ENCODE results near the gene GOT2. TPM values are rescaled to one million over a fixed set of nuclear protein-coding genes. Genes with fewer than 3 reads are reported as not detected.

The GOT2 gene
- total and polyA plus RNA-seq, 2 of the 8 experiments (the other 6 are each of a cell fraction or from before 2014, with no cell fraction given), result 62.9 to 223 TPM

GRCh38 chr16:58661199-58661830 lies 72.8 kb downstream of the GOT2 start:
- H2BK120ac ChIP-seq (replicated peaks; ENCODE audit: low read depth, low read length), result no peak overlapping the region
- POLR2A ChIA-PET (ENCODE audit: partially characterized antibody), result interaction anchor here (0.6 to 1.0 kb wide), 2 partner anchors 9 to 33 kb away, joined by 3 to 8 read pairs; no protein-coding TSS in a partner anchor

More at GRCh38 chr16:58661199-58661830, 72.8 kb downstream of the GOT2 start:
- Histone ChIP-seq H2AK5ac (ENCODE audit: low read depth, low read length) (no peak overlapping the region), H3K79me2 (ENCODE audit: control insufficient read depth in 1 of 2, insufficient read depth in 2 of 2, low read length in 2 of 2) (no peaks in the 10 kb centered on the region), H2BK15ac (ENCODE audit: low read length) (no peak overlapping the region), H3K27ac (ENCODE audit: low read depth, low read length) (no peak overlapping the region), H2BK20ac (ENCODE audit: low read length) (no peak overlapping the region), H3K27me3 (replicated peaks in 1 of 4; ENCODE audit: control insufficient read depth in 3 of 4, extremely low read depth in 1 of 4, insufficient read depth in 3 of 4, low read length in 3 of 4) (no peaks in the 10 kb centered on the region), H3K4me2 (ENCODE audit: insufficient read depth in 1 of 2, low read depth in 2 of 2, low read length in 2 of 2) (no peak overlapping the region), H3K18ac (ENCODE audit: extremely low read depth, low read length) (no peak overlapping the region), H3K56ac (replicated peaks; ENCODE audit: insufficient read length, low read depth, low read length) (no peak overlapping the region), H4K8ac (ENCODE audit: extremely low read depth, insufficient read depth, low read length) (no peak overlapping the region), H3K4me3 (ENCODE audit: extremely low read depth in 1 of 4, insufficient read depth in 2 of 4, low read depth in 3 of 4, low read length in 4 of 4) (no peak overlapping the region), H3K36me3 (ENCODE audit: control insufficient read depth in 2 of 4, insufficient read depth in 4 of 4, low read length in 3 of 4) (no peaks in the 10 kb centered on the region), H3K23ac (ENCODE audit: insufficient read length) (no peak overlapping the region), H2BK5ac (ENCODE audit: low read depth, low read length) (no peak overlapping the region), H3K4ac (replicated peaks; ENCODE audit: insufficient read length, low read depth, low read length) (no peak overlapping the region), H3K9me3 (ENCODE audit: insufficient read depth in 2 of 2, low read depth in 1 of 2, low read length in 1 of 2) (no peaks in the 10 kb centered on the region), H4K20me1 (replicated peaks in 1 of 2; ENCODE audit: control insufficient read depth in 1 of 2, insufficient read depth in 2 of 2, low read length in 2 of 2) (no peaks in the 10 kb centered on the region), H3K23me2 (ENCODE audit: low read depth, low read length) (no peaks in the 10 kb centered on the region), H2AFZ (ENCODE audit: low read length) (no peak overlapping the region), H3K79me1 (ENCODE audit: low read depth, low read length) (no peaks in the 10 kb centered on the region; the same call in 1 of the 2 replicates), H2BK12ac (ENCODE audit: low read depth, low read length) (no peak overlapping the region), H3K14ac (ENCODE audit: insufficient read length) (no peak overlapping the region), H4K5ac (ENCODE audit: insufficient read length, low read depth, low read length) (no peak overlapping the region), H3K9ac (replicated peaks in 1 of 4; ENCODE audit: extremely low read depth in 1 of 4, low read depth in 3 of 4, low read length in 3 of 4) (no peak overlapping the region), H4K91ac (replicated peaks; ENCODE audit: insufficient read length, low read length) (no peak overlapping the region), H3K4me1 (replicated peaks in 1 of 4; ENCODE audit: control insufficient read depth in 3 of 4, insufficient read depth in 4 of 4, low read length in 3 of 4) (no peaks in the 10 kb centered on the region)
- CTCF ChIA-PET (ENCODE audit: partially characterized antibody), result interaction anchor here (0.6 to 2.7 kb wide), 25 partner anchors 9 to 362 kb away, joined by 3 to 17 read pairs (median 4); partner anchors contain the start of gene SLC38A7
- WGBS, 2 experiments (ENCODE audit: extremely low coverage in 1 of 2, insufficient coverage in 1 of 2, insufficient read length in 1 of 2, insufficient replicate concordance in 2 of 2, low coverage in 1 of 2, low lambda C conversion rate in 2 of 2, missing lambda C conversion rate in 1 of 2), result 56% methylated on average over 12 of the region's 12 CpGs; no CpG with 5 or more reads in 1 of the 2 experiments
- TF ChIP-seq JUND (IDR thresholded peaks at IDR 0.05; ENCODE audit: low read length), result peak; percentile 57; the same call in 1 of the 2 replicates
- TF ChIP-seq E2F6 (IDR thresholded peaks at IDR 0.05), result no peak
- peak; percentile 93 to 94 for TF ChIP-seq RAD21 (IDR thresholded peaks at IDR 0.05 in 1 of 2, conservative IDR thresholded peaks at IDR 0.05 in 1 of 2; ENCODE audit: low read depth in 2 of 2, low read length in 2 of 2)
- TF ChIP-seq NANOG (IDR thresholded peaks at IDR 0.05; ENCODE audit: insufficient read depth, low read depth, low read length, poor library complexity, severe bottlenecking), result no peak
- TF ChIP-seq, protein P1, sequence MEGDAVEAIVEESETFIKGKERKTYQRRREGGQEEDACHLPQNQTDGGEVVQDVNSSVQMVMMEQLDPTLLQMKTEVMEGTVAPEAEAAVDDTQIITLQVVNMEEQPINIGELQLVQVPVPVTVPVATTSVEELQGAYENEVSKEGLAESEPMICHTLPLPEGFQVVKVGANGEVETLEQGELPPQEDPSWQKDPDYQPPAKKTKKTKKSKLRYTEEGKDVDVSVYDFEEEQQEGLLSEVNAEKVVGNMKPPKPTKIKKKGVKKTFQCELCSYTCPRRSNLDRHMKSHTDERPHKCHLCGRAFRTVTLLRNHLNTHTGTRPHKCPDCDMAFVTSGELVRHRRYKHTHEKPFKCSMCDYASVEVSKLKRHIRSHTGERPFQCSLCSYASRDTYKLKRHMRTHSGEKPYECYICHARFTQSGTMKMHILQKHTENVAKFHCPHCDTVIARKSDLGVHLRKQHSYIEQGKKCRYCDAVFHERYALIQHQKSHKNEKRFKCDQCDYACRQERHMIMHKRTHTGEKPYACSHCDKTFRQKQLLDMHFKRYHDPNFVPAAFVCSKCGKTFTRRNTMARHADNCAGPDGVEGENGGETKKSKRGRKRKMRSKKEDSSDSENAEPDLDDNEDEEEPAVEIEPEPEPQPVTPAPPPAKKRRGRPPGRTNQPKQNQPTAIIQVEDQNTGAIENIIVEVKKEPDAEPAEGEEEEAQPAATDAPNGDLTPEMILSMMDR (IDR thresholded peaks at IDR 0.05; ENCODE audit: control extremely low read depth in 1 of 3, insufficient read depth in 1 of 3, low read depth in 1 of 3, low read length in 3 of 3), result peak in 2 of 3 experiments; percentile 70 to 76; a peak in 3 of 4 replicates
- TF ChIP-seq POLR2A (IDR thresholded peaks at IDR 0.05; ENCODE audit: control extremely low read depth in 1 of 2, low read depth in 2 of 2, low read length in 2 of 2), result no peak
- FAIRE-seq (peak; percentile 72), DNase-seq (ENCODE audit: low read depth in 1 of 2, low spot score in 2 of 2) (peak in 1 of 2 experiments; percentile 19)
